Measurements from ENCODE around the gene PF4V1.
"Not testable (repeated sequence)": the region's sequence is repeated elsewhere in the genome, so short reads cannot be mapped to it uniquely, and the experiment has no call there.

The PF4V1 gene

DNA sequence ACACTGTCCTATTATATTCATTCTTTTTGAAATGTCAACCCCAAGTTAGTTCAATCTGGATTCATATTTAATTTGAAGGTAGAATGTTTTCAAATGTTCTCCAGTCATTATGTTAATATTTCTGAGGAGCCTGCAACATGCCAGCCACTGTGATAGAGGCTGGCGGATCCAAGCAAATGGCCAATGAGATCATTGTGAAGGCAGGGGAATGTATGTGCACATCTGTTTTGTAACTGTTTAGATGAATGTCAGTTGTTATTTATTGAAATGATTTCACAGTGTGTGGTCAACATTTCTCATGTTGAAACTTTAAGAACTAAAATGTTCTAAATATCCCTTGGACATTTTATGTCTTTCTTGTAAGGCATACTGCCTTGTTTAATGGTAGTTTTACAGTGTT lies 17.7 kb downstream of the PF4V1 start:
- DNase-seq, result no peak

GRCh38 chr4:73871511-73872310 lies 18.6 kb downstream of the PF4V1 start:
- no peak for DNase-seq

GRCh38 chr4:73872316-73873108 lies 19.4 kb downstream of the PF4V1 start:
- no peak for DNase-seq

GRCh38 chr4:73874386-73874785 lies 21.3 kb downstream of the PF4V1 start:
- no peak for DNase-seq

GRCh38 chr4:73875401-73875800 lies 22.3 kb downstream of the PF4V1 start:
- no peak for DNase-seq

DNA sequence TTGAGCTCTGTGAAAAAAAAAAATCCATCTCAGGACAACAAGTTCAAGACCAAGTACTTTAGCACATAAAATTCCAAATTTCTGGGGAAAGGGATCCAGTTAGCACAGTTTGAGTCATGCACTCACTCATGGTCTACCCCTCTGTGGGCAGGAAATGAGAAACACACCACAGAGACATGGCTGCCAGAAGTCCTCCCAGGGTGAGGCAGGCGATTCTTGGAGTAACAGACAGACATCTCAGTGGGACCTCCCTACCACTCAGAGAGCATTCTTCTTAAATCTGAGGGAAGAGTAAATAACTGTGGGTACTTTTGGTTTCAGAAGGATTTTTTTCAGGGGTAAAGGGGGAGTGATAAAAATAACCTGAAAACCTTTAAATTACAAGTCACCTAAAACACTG lies 30.2 kb downstream of the PF4V1 start:
- no peak for DNase-seq

- DNase-seq, result no peak
These were observed 32.6 kb downstream of the PF4V1 start for GRCh38 chr4:73885574-73886267.

DNA sequence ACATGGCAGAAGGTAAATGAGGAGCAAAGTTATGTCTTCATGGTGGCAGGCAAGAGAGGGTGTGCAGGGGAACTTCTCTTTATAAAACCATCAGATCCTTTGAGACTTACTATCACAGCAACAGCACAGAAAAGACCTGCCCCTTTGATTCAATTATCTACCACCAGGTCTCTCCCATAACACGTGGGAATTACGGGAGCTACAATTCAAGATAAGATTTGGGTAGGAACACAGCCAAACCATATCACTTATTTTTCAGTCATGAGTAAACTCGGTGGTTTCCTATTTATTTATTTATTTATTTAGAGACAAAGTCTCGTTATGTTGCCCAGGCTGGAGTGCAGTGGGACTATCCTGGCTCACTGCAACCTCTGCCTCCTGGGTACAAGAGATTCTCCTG lies 38.2 kb downstream of the PF4V1 start:
- DNase-seq, result no peak

- no peak for DNase-seq
These were observed 38.8 kb downstream of the PF4V1 start for GRCh38 chr4:73891739-73892405.

DNA sequence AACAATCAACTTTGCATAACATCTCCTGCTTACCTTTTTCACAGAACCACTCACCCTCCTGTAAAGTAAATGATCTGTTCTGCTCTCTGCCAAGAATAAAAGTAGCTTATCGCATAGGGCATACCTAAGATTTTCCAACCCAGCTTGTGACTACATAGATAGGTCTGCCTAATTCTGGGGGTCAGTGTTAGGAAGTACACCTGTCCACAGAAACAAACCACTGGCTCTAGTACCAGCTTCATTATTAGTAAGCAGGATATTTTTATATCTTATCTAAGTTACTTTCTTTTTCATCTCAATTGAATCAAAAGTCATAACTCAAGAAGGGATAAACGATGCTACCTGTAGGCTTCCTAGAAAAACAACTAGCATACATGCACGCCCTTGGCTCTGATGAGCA lies 39.9 kb downstream of the PF4V1 start:
- DNase-seq, result no peak

DNA sequence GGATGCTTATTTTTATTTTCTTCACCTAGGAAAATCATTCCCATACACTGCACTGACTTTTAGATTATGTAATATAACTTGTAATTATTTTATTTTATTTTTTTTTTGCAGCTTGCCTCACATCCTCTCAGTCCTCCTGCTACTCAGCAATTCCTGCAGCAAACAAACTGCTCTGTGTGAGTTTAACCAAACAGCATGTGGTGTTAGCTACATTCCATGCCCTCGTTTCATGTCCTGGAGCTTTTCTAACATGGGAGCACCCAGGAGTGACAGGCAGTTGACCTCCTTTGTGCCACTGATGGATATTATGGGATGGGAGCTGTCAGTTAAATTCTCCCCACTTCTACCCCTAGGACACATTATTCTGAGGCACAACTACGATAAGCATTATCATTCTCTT lies 40.9 kb downstream of the PF4V1 start:
- DNase-seq, result no peak

GRCh38 chr4:73895201-73896175 lies 42.4 kb downstream of the PF4V1 start:
- no peak for DNase-seq

GRCh38 chr4:73896416-73896815 lies 43.3 kb downstream of the PF4V1 start:
- no peak for DNase-seq

DNA sequence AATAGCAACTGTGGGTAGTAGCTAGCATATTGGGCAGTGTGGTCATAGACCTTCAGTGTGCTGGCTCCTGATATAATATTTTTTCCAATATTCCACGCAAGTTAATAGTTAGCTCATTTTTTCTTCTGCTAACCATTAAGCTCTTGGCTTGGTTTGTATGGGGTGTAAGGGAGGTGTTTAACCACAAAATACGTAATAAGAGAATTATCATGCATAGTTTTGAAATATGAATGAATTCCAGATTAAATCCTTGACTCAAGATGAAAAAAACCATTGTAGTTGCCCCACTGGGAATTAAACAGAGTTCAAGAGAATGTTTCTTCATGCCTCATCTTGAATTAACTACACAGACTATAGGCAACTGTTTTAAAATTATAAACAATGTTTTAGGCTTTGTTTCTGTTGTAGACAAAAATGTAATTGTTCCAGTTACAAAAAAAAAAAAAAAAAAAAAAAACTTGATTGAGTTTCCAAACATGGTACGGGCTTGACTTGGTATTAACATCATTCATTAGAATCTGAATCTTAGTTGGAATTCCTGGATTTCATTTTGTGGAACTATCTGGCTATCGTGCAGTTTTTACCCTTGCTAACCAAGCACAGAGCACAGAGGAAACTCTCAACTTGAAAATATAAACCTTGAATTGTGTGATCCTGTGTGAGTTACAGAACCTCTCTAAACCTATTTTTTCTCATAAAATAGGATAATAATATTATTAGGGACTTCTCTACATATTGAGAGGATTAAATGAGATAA lies 44.5 kb downstream of the PF4V1 start:
- DNase-seq, result no peak

- not testable (repeated sequence) for DNase-seq
These were observed 46.2 kb downstream of the PF4V1 start for GRCh38 chr4:73899338-73899737.

GRCh38 chr4:73901031-73901430 lies 47.9 kb downstream of the PF4V1 start:
- no peak for DNase-seq

DNA sequence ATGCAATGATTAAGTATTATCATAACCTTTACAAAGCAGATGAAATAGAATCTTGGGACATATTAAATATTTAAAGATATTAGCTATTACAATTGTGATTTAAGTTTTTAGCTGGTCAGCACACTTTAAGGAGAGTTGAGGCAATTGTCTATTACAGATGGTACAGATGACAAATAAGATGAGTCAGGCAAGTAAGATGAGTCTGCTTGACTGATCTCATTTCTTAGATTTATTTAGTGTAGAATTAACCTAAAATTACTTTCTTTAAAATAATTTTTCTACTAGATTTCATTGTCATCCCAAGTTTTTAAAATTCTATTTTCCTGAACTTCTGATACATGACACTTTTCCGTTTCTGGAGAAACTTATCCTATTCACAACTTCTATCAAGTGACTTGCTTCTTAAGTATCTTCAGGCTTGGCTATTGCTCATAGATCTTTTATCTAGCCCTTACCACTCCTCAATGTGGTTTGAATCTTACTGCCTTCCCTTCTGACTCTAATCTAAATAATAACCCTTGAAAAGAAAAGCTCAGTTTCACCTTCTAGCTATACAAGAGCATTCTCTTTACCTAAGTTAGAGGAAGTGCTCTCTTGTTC lies 49.0 kb downstream of the PF4V1 start:
- no peak for DNase-seq

DNA sequence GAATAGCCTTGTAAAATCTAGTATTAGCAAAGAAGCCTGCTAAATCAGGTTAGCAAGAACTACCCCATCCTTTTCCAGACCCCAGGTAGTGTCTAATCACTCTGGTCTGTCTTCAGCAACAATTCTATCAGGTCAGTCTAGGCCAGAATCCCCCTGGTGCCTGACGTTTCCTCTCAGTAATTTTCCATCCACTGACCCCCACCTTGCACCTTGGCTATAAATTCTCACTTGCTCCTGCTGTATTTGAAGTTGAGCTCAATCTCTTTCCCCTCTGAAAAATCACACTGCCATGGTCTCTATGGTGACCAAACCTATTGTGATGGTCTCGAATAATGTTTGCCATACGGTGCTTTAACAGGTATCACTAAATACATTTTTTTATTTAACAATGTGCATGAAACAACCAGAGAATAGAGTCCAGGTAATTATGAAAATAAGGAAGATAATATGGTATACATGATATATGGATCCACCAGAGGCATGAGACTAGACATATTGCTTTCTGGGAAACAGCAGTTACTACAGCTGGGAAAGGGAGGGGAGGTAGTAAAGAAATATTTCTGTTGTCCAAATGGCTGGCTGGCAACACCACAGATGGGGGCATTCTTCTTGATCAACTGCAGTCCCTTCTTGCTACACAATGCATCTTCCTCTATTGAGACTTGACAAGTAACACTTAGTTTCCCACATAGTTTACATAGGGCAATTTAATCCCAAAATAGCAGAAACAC lies 49.9 kb downstream of the PF4V1 start:
- DNase-seq, result no peak
